Activated gamma-delta T cell treated with anti-CD3 and anti-CD28 coated beads, Interleukin-2, amount 50 U/mL, for 16 hours (primary cell): Measurements from ENCODE around the gene PCSK7.
"Not testable (repeated sequence)": the region's sequence is repeated elsewhere in the genome, so short reads cannot be mapped to it uniquely, and the experiment has no call there.

Source experiments
- DNase-seq: peaks from one replicate; pipeline ENCODE4 v3.0.0-alpha.2; 2020; ENCODE audit warnings: low read depth

Gene PCSK7, protein sequence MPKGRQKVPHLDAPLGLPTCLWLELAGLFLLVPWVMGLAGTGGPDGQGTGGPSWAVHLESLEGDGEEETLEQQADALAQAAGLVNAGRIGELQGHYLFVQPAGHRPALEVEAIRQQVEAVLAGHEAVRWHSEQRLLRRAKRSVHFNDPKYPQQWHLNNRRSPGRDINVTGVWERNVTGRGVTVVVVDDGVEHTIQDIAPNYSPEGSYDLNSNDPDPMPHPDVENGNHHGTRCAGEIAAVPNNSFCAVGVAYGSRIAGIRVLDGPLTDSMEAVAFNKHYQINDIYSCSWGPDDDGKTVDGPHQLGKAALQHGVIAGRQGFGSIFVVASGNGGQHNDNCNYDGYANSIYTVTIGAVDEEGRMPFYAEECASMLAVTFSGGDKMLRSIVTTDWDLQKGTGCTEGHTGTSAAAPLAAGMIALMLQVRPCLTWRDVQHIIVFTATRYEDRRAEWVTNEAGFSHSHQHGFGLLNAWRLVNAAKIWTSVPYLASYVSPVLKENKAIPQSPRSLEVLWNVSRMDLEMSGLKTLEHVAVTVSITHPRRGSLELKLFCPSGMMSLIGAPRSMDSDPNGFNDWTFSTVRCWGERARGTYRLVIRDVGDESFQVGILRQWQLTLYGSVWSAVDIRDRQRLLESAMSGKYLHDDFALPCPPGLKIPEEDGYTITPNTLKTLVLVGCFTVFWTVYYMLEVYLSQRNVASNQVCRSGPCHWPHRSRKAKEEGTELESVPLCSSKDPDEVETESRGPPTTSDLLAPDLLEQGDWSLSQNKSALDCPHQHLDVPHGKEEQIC

DNA sequence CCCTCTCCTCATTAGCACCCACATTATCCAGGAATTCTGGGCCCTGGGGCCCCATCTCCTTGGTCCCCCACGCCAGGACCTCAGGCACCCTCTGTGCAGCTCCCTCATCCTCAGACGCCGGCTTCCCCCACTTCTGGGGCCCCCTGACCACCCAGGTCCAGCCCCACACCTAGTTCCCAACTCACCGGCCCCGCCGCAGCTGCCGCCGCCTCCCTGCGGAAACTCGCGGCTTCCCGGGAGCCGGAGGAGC, at the start of gene PCSK7:
Gene PCSK7, minus strand, starts transcription at position 232 of the 250 bp plus-strand sequence. CDS start 2,229 bp downstream, outside the sequence.
- no peak for DNase-seq

DNA sequence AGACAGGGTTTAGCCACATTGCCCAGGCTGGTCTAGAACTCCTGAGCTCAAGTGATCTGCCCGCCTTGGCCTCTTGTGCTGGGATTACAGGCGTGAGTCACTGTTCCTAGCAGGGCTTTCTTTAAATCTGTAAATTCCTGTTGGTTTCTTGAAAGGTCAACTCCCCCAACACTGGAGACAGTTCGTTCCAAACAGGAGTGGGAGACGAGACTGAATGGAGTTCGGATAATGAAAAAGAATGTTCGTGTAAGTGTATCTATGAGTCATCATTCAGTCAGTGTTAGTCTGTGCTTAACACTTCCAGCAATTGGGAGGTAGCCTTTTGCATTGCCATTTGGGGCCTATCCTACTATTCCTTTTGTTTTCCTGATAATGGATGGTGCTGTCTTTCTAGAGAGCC, 49.3 kb upstream of the PCSK7 start:
- DNase-seq, result no peak

DNA sequence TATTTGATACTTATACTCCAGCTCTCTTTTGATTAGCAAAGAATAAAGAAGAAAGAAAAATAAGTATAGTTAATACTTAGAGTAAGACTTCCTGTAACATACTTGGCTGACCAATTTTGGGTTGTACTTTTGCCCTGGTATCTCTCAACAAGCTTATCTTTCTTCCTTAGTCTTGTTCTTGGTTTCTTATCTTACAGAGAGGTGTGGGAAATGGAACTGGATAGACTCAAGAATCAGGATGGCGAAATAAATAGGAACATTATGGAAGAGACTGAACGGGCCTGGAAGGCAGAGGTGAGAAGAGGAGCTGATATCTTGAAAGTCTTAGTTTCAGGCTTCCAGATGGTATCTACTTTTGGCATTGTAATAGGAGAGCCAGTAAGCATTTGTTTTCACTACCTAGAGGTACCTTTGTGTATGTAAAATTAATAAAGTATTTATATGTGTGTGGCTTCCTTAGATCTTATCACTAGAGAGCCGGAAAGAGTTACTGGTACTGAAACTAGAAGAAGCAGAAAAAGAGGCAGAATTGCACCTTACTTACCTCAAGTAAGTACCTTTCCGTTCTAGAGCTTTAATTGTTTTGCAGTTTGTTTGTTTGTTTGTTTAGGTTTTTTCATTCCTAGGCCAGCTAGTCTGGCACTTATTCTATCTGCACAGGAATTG, 48.0 kb upstream of the PCSK7 start:
- DNase-seq, result no peak

DNA sequence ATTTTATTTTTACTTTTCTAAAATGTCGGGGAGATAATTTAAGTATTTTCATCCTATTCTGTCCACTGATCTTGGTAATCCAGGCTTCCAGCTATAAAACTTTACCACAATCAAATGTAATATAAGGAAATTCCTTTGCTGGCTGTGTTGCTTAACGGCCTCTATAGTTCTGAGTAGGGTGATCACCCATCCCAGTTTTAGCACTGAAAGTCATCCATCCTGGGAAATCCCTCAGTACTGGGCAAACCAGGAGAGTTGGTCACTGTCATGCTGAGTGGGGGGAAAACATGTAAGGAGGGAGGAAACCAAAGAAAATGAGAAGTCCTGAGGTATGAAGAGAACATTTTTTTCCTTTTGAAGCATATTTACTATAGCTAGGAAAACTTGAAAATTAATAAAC, 46.5 kb upstream of the PCSK7 start:
- DNase-seq, result no peak

DNA sequence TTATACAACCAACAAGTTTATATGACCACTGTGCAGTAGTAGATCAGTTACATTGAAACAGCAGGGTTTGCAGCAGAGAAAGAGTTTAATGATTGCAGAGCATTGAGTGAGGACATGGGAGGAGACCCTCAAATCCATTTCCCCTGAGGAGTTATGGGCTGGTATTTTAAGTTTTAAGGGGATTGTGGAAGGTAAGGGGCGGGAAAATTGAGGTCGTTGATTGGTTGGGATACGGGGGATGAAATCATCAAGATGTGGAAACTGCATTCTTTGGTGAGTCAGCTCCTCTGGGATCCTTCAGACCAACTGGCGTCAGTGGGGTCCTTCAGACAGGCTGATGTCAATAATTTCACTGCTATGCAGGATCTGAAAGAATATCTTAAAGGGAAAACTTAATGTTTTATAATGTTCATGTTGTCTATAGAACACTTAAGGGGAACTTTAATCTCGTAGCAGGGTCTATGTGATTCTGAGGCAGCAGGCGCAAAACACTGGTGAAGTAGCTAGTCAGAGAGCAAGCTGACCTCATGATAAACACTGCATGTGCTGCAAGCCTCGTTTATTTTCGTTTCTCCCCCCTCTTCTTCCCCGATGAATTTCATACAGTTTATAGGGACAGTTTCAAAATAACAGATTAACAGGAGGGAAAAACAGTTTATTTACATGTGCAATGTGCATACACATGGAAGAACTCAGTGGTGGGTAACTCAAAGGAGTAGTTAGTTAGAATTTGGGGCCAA, 41.8 kb upstream of the PCSK7 start:
- DNase-seq, result no peak

DNA sequence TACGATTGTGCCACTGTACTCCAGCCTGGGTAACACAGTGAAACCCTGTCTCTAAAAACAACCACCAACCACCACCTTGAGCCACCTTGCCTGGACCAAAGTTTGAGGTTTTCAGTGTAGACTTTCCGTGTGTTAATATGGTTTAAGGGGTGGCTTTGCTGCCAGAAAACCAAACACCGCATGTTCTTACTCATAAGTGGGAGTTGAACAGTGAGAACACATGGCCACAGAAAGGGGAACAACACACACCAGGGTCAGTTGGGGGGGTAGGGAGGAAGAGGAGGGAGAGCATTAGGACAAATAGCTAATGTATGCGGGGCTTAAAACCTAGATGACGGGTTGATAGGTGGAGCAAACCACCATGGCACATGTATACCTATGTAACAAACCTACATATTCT, 40.3 kb upstream of the PCSK7 start:
- DNase-seq, result not testable (repeated sequence)

DNA sequence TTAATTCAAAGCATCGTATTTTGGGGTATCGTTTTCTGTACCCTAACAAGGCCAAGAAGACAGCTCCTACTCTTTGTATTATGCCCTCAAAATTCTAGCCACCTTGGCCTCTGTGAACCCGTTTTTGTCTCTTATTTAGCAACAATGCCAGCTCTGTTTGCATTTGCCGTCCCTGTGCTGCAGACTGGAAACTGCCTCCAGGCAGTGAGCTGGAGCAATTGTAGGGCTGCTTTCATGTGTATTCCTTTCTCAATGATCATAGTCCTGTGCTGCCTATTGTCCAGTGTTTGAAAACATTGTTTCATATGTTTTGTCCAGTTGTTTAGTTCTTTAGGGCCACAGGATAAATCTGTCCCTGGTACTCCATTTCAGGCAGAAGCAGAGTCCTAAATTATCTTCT, 39.3 kb upstream of the PCSK7 start:
- no peak for DNase-seq

DNA sequence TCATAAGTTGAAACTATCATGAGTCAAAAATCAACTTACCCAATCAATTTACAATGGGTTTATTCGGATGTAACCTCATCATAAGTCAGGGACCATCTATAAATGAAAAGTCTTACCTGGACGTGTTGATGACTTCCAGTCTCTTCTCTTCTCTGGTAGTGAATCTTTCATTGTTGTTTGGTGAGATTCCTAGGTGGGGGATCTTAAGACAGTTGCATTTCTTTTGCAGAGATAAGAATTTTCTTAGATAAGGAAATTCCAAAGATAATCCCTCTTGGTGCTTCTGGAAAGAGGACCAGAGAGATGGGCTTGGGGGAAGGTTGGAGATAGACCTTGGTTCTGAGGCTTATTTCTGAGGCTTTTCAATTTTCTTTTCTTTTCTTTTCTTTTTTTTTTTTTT, 38.0 kb upstream of the PCSK7 start:
- no peak for DNase-seq

DNA sequence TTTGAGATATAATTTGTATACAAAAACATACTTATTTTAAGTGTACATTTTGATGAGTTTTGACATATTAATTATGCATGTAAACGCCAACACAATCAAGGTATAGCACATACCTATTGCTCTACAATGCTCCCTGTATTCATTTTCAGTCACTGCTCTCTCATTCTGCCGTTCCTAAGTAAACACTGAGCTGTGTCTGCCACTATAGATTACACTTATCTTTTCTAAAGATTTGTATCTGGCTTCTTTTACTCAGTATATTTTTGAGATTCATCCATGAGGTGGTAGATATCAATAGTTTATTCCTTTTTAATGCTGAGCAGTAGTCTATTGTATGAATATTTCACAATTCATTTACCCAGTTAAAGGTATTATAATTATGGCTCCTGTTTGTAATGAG, 33.9 kb upstream of the PCSK7 start:
- no peak for DNase-seq

DNA sequence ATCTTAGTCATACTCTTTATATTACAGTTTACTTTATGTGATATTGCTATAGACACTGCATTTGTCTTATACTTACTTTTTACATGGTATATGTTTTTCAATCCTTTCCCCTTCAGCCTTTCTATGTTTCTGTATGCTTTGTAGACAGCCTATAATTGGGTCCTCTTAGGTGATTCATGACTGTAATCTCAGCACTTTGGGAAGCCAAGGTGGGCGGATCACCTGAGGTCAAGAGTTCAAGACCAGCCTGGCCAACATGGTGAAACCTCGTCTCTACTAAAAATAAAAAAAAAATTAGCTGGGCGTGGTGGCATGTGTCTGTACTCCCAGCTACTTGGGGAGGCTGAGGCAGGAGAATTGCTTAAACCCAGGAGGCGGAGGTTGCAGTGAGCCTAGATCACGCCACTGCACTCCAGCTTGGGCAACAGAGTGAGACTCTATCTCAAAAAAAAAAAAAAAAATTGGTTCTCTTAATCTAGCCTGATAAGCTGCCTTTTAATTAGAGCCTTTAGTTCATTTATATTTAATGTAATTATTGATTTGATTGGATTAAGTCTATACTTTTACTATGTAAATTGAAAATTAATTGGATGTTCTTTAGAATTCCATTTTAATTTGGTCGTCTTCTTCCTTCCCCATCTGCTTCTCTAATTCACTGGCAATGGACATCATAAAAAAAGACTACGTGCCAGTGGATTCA, 32.9 kb upstream of the PCSK7 start:
- not testable (repeated sequence) for DNase-seq

DNA sequence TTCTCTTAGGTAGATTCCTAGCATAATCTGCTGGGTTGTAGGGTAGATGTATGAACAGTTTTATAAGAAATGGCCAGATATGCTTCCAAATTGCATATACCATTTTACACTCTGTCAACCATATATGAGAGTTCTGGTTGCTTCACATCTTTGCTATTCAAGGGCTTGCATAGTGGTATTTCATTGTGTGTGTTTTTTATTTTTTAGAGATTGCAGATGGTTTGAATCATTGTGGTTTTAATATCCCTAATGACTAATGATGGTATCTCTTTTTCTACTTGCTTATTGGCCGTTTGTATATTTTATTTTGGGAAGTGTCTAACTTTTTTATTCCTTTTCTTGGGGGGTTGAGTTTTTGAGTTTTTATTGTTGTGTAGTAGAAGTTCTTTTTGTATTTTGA, 27.5 kb upstream of the PCSK7 start:
- no peak for DNase-seq

DNA sequence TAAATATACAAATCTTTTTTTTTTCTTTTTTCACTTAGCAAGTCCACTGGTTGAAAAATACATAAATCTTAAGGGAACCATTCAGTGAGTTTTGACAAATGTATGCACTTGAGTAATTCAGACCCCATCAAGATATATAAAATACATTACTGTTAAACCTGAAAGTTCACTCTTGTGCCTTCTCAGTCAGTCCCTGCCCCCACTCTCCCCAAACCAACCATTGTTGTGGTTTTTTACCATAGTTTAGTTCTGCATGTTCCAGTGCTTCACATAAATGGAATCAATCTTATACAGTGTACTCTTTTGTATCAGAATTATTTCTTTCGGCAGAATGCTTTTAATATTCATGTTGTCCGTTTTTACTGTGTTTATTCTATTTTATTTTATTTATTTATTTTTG, 26.7 kb upstream of the PCSK7 start:
- DNase-seq, result no peak

DNA sequence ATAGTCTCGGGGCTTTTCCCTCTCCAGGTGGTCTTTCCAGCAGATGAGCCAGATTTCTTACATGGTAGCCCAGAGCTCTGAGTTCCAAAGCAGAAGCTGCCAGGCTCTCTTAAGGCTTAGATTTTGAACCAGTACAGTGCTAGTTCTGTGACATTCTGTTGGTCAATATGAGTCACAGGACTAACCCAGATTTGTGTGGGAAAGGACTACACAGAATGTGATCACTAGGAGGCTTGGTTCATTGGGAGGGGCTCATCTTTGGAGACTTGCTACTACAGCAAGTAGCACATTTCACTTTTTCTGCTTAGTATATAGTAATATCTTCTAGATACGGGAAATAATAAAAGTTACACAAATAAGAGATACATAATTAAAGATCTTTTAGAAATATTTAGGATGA, 24.7 kb upstream of the PCSK7 start:
- no peak for DNase-seq

DNA sequence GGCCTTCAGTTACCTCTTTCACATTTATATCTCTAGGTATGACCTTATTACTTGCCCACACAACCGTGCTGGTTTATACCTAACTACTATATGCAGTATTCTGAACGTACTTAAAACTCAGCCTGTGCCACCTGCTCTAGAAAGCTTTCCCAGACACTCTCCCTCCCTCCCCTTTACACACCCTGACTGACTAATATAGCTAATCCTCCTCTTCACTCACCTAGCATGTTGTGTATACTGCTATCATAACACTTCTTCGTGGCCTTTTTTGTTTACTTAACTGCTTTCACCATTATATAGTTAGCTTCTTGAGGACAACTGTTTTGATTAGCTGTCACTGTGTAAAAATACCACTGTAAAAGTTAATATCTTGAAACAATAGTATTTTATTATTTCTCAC, 24.1 kb upstream of the PCSK7 start:
- no peak for DNase-seq

DNA sequence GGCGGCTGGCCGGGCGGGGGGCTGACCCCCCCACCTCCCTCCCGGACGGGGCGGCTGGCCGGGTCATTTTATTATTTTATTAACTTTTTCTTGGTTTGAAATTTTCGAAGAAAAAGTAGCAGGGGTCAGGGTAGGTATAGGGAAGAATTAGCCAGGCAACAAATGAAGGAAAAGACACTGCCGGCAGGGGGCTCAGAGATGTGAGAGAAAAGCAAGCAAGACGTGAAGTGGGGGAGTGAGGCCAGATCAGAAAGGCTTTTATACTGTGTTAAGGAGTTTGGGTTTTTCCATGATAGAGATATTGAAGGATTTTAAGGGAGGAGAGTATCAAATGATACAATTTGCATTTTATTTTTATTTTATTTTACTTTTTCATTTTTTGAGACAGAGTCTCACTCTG, 19.6 kb upstream of the PCSK7 start:
- DNase-seq, result no peak

DNA sequence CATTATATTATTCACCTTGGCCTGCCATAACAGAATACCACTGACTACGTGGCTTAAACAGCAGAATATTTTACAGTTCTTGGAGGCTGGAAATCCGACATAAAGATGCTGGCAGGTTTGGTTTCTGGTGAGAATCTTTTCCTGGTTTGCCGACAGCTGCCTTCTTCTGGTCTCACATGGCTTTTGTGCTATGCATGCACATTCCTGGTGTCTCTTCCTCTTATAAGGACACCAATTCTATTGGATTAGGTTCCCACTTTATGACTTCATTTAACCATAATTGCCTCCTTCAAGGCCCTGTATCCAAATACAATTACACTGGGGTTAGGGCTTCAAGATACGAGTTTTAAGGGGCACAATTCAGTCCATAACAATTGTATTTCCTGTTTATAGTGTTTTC, 17.7 kb upstream of the PCSK7 start:
- no peak for DNase-seq

DNA sequence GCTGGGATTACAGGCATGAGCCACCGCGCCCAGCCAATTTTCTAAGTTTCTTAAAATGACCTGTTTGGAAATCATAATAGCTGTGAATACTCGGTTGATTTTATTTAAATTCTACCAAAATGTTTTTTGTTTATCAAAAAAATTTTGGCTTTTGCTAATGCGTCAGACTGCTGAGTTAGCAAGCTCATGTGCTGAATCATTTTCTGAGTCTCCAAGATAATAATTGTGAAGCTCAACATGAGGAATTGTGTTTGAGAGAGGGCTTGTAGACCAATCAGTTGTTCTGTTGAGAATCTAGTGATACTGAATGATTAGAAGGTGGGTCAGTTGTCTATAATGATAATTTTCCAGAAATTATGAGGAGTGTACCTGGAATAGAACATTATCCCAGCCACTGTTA, 16.5 kb upstream of the PCSK7 start:
- no peak for DNase-seq

DNA sequence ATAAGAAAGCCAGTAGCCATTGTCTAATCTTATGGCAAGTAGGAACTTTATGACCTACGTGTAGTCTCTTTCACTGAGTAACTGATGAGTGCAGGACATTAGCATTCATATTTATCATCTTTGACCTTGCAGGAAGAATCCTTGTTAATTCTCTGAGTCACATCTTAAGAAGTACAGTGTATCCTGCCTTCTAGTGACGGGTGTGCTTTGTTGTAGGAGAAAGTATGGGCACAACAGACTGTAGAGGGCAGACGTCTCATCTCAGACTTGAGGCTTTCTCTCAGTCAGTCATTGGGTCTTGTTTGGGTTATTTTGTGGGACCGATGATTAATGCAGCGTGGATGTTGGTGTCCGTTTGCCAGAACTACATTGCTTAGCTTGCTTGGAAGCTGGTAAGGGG, 7.4 kb upstream of the PCSK7 start:
- DNase-seq, result no peak

DNA sequence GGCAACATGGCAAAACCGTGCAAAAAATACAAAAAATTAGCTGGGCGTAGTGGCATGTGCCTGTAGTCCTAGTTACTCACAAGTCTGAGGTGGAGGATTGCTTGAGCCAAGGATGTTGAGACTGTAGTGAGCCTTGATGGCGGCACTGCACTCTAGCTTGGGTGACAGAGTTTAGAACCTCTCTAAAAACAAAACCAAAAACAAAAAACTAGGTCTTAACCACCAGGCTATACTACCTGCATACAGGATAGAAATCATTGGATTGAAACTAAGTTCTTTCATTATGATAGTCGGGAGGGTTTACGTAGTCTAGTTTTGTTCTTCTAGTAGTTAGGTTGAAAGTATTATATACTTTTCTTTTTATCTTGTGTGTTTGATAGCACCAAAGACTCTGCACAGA, 6.3 kb upstream of the PCSK7 start:
- no peak for DNase-seq

DNA sequence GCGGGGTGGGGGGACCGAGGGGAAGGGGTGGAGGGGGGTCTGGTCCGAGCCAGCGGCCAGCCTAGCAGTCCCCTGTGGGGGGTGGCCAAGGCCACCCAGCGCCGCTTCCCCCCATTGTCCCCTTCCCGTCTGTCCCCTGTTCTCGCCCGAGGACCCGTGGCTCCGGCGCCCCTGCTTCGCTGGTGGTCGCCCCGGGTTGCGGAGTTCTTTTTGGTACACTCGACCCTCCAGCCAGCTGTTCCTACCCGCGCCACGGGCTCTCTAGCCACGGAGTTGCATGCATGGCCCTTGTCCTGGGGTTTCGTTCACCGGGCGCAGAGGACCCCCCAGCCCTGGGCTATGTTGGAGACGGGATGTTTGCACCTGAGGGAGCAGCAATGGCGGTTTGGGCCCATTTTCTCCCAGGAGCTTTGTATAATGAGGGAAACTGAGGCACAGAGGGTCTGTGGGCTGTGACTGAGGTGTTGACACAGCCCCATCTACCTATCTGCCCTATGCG, 1.1 kb upstream of the PCSK7 start:
- DNase-seq, result no peak

DNA sequence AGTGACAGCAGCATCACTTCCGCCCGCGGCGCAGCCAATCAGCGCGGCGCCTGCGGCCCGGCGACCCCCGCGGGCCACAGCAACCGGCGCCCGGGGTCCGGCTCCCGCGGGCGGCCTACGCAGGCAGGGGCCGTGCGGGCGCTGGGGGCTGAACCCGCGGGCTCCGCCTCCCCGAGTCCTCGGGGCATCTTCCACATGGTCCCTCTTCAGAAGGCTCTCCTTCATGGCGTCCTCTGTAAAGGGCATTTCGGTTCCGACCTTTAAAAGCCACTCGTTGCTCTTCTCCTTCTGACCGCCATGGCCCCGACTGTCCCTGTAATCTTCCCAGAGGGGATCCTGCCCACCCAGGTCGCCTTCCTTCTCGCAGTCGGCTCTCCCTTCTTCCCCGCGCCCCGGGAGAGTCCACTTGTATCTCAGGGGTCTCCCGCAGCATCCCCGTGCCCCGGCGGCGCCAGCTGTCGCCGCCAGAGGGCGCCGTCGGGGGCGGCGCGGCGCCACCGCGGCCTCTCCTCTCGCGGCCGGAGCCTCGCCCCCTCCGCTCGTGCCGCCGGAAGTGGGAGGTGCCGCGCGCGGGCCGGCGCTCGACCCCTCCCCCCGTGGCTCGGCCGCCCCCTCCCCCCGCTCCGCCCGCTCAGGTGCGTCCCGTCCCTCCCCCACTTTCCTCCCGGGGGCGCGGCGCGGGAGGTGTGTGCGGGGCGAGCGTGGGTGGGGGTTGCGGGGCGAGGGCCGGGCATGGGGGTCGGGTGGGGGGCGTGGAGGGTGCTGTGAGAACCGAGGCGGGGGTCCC, 412 bp upstream of the PCSK7 start, which contains the start of gene RNF214:
Gene RNF214, plus strand, starts transcription at position 580 of the 787 bp plus-strand sequence. CDS start 1,602 bp downstream, outside the sequence.
- DNase-seq, result peak; percentile 61
